ENCODE results near the gene NKX1-1. TPM values are rescaled to one million over a fixed set of nuclear protein-coding genes. Genes with fewer than 3 reads are reported as not detected.

Gene NKX1-1
- total RNA-seq, 2 donors from 2014 or later, result not detected

Other genes starting within 250 kb of the NKX1-1 start
- 10 to 100 TPM in 1 of 2 donors, 1 to 10 TPM in 1; 1.5 to 13.6 TPM for gene SPON2, start 233.9 kb downstream of the NKX1-1 start, total RNA-seq
- 100 to 1,000 TPM; 109 to 245 TPM for gene CTBP1, start 157.3 kb downstream of the NKX1-1 start, total RNA-seq
- gene MAEA, start 116.6 kb downstream of the NKX1-1 start, total RNA-seq, result 10 to 100 TPM; 60.1 to 93.7 TPM
- 10 to 100 TPM; 19.6 to 25.1 TPM for gene UVSSA, start 59.2 kb downstream of the NKX1-1 start, total RNA-seq